Fibroblast of lung (primary cell): ENCODE results near the gene ZIK1.

Experiments
- EZH2 ChIP-seq: IDR thresholded peaks from 2 replicates; pipeline ENCODE4 v1.5.1; 2012; ENCODE audit warnings: low read length, control low read depth, mild to moderate bottlenecking; ENCODE audit errors: missing control alignments
- TF ChIP-seq, protein P1 (sequence below), 2 donors: IDR thresholded peaks in 1 of 2; conservative IDR thresholded peaks in 1 of 2; 1 replicate in 1 of 2; 2 replicates in 1 of 2; pipeline ENCODE4 v1.5.1; 2011 to 2012; ENCODE audit warnings: low read length in 2 of 2, control low read depth in 1 of 2, inconsistent platforms in 1 of 2, low read depth in 1 of 2, mild to moderate bottlenecking in 1 of 2

DNA sequence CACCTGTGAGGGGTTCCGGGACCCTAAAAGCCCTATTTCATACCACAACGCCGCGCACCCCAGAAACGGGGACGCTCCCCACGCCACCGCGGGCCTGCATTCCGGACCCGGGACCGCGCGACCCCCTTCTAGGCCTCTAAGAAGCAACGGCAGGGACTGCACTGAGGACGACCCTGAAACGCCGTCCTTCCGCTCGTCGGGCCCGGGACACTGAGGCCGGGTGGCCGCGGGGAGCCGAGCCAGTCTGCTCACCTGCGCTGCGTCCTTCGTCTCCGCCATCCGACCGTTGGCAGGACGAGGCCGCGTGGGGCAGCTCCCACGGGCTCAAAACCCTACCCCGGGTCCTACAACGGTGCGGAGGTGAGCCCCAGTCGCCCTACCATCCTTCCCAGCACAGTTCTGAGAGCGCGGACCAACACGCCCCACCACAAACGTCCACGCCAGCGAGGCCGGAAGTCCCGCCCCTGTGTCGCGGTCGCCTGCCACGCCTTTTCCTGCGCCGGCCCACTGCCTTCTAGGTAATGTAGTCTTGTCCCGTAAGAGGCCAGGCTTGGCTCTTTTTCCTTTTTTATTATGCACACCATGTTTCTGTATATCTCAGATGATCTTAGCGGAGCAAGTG lies 24.4 kb upstream of the ZIK1 start, which contains the start of gene ZNF550:
- TF ChIP-seq, protein P1, sequence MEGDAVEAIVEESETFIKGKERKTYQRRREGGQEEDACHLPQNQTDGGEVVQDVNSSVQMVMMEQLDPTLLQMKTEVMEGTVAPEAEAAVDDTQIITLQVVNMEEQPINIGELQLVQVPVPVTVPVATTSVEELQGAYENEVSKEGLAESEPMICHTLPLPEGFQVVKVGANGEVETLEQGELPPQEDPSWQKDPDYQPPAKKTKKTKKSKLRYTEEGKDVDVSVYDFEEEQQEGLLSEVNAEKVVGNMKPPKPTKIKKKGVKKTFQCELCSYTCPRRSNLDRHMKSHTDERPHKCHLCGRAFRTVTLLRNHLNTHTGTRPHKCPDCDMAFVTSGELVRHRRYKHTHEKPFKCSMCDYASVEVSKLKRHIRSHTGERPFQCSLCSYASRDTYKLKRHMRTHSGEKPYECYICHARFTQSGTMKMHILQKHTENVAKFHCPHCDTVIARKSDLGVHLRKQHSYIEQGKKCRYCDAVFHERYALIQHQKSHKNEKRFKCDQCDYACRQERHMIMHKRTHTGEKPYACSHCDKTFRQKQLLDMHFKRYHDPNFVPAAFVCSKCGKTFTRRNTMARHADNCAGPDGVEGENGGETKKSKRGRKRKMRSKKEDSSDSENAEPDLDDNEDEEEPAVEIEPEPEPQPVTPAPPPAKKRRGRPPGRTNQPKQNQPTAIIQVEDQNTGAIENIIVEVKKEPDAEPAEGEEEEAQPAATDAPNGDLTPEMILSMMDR (conservative IDR thresholded peaks at IDR 0.05 in 1 of 2, IDR thresholded peaks at IDR 0.05 in 1 of 2; ENCODE audit: low read depth in 1 of 2, low read length in 2 of 2): no peak
- TF ChIP-seq EZH2: no peak
